Activated CD8-positive, alpha-beta memory T cell treated with anti-CD3 and anti-CD28 coated beads, Interleukin-2, amount 50 U/mL, for 1 hour (primary cell): ENCODE results near the gene FHIP1A.
A peak's percentile ranks its signal among the peaks of the same experiment; 100 is the strongest.
"Not testable (repeated sequence)": the region's sequence is repeated elsewhere in the genome, so short reads cannot be mapped to it uniquely, and the experiment has no call there.

Experiments
- DNase-seq: peaks from one replicate; pipeline ENCODE4 v3.0.0-alpha.2; 2020; ENCODE audit errors: extremely low read depth

The FHIP1A gene

GRCh38 chr4:151408630-151409469 is at the start of gene FHIP1A:
TSS of gene FHIP1A (plus strand) at chr4:151409176. CDS start at chr4:151566260, 157,084 bp downstream.
- DNase-seq, result no peak

GRCh38 chr4:151359576-151359975 is 49.4 kb upstream of the FHIP1A start:
- no peak for DNase-seq

GRCh38 chr4:151361126-151361525 is 47.9 kb upstream of the FHIP1A start:
- no peak for DNase-seq

- DNase-seq, result no peak
Measured at GRCh38 chr4:151361966-151362365, 47.0 kb upstream of the FHIP1A start.

GRCh38 chr4:151362404-151363164 is 46.4 kb upstream of the FHIP1A start:
- peak; percentile 27 for DNase-seq

GRCh38 chr4:151376540-151376939 is 32.4 kb upstream of the FHIP1A start:
- no peak for DNase-seq

GRCh38 chr4:151389311-151389710 is 19.7 kb upstream of the FHIP1A start:
- DNase-seq, result no peak

GRCh38 chr4:151389799-151390198 is 19.2 kb upstream of the FHIP1A start:
- not testable (repeated sequence) for DNase-seq

GRCh38 chr4:151395873-151396272 is 13.1 kb upstream of the FHIP1A start:
- DNase-seq, result no peak

- no peak for DNase-seq
Measured at GRCh38 chr4:151400343-151400742, 8.6 kb upstream of the FHIP1A start.

GRCh38 chr4:151401739-151402138 is 7.2 kb upstream of the FHIP1A start:
- no peak for DNase-seq

- DNase-seq, result no peak
Measured at GRCh38 chr4:151402145-151402865, 6.7 kb upstream of the FHIP1A start.

GRCh38 chr4:151403656-151404055 is 5.3 kb upstream of the FHIP1A start:
- DNase-seq, result no peak

- DNase-seq, result not testable (repeated sequence)
Measured at GRCh38 chr4:151404802-151405201, 4.2 kb upstream of the FHIP1A start.

GRCh38 chr4:151407018-151407417 is 2.0 kb upstream of the FHIP1A start:
- DNase-seq, result no peak

GRCh38 chr4:151407466-151408379 is 1.3 kb upstream of the FHIP1A start:
- no peak for DNase-seq

- no peak for DNase-seq
Measured at GRCh38 chr4:151408380-151408629, 671 bp upstream of the FHIP1A start.

GRCh38 chr4:151409470-151410313 is 716 bp downstream of the FHIP1A start:
- DNase-seq, result no peak

GRCh38 chr4:151415978-151416377 is 7.0 kb downstream of the FHIP1A start:
- DNase-seq, result no peak

- no peak for DNase-seq
Measured at GRCh38 chr4:151417164-151417571, 8.2 kb downstream of the FHIP1A start.
